GM19099 (cell line): ENCODE data around the gene GARNL3.

ENCODE experiments used
- POLR2A ChIP-seq: IDR thresholded peaks from 3 replicates; pipeline ENCODE4 v1.6.1; 2011; ENCODE audit warnings: low read depth; ENCODE audit not compliant: insufficient read length; ENCODE audit errors: extremely low read depth

The GARNL3 gene

GRCh38 chr9:127361561-127361960, 97.0 kb downstream of the GARNL3 start:
- no peak for TF ChIP-seq POLR2A

DNA sequence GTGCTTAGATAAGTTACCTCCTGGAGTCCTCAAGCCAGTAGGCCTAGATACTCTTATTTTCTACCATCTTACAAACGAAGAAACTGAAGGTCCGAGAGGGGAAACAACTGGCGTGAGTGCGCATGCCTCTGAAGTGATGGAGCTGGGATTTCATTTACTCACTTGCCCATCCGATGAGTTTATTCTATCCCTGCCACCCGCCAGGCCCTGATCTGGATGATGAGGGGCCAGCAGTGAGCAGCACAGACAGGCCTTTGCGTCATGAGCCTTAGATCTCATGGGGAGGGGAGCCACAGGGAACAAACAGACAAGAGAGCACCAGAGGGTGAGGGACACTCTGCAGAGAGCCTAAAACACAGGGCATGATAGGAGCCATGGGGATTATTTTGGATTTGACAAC, 98.3 kb downstream of the GARNL3 start:
- TF ChIP-seq POLR2A: no peak

- TF ChIP-seq POLR2A: no peak
Observed at GRCh38 chr9:127365461-127365860, 100.9 kb downstream of the GARNL3 start.

- TF ChIP-seq POLR2A: no peak
Observed at GRCh38 chr9:127366594-127366993, 102.0 kb downstream of the GARNL3 start.

DNA sequence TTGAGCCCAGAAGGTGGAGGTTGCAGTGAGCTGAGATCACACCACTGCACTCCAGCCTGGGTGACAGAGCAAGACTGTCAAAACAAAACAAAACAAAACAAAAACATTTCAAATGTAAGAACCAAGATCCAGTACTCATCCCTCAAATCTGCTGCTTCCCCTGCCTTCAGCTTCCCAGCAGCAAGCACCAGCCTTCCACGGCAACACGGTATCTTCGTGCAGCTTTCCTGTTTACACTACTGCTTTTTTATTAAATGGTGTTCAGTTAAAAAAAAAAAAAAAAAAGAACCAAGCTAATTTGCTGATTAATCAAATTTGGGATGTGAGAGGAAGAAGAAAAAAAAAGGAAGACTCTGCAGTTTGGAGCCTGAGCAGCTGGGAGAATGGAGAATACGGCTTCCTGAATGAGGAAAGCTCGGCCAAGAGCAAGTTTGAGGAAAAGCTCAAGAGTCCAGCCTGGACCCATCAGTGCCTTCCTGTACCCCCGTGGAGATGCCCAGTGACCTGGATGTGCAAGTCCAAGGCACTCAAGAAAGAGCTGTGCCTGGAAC, 104.4 kb downstream of the GARNL3 start:
- no peak for TF ChIP-seq POLR2A

DNA sequence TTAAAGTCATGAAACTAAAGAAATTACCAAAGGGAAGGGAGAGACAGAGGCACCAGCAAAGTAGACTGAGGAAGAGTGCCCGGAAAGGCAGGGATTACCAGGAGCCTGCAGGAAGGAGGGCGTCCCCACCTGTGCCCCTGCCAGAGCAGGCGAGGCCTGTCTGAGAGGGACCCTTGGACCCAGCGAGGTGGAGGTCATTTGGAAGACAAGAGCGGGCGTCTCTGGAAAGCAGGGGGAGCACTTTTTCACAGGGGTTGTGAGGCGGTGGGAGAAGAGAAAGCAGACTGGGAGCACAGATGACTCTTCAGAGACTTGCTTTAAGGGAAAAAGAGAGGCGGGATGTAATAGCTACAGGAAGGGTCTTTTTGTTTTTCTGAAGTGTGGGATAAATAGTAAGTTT, 104.9 kb downstream of the GARNL3 start:
- TF ChIP-seq POLR2A: no peak

GRCh38 chr9:127370147-127370579, 105.6 kb downstream of the GARNL3 start:
- TF ChIP-seq POLR2A: no peak

DNA sequence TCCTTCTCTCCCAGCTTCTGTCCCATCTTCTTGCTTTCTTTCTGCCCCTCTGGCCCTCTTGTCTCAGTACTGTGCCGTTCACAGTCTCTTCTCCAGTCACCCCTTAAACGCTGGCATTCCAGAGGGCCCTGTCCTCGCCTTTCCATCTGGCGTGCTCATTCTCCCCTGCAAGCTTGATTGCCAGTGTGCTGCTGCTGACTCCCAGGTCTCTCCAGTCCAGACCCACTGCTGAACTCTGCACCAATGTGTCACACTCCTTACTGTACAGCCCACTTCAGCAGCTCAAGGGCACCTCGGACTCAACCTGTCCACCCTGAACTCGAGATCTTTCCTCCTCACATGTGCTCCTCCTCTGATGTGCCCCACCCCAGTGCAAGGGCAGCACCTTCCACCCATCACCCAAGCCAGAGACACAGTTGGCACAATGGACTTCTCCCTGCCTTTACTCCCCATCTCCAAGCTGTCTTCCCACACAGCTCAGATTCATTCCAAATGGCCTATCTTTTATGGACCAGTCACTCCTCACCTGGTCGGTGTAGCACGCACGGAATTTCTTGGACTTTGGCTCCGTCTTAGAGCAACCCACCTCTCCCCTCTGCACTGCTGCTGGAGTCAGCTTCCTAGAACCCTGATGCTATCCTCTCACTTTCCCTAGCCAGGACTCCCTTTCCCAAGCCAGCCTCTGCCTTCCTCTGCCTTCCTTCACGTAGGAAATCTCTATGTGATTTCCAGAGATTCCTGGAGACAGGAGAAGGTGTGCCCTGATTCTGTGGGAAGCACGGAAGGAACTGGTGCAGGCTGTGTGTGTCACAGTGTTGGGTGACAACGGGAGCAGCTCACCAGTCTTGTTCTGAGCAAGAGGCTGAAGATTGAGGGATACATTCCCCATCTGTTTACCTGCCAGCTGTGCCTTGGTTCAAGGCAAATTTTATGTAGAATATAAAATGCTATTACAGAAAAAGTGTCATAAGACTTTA, 106.4 kb downstream of the GARNL3 start:
- no peak for TF ChIP-seq POLR2A

DNA sequence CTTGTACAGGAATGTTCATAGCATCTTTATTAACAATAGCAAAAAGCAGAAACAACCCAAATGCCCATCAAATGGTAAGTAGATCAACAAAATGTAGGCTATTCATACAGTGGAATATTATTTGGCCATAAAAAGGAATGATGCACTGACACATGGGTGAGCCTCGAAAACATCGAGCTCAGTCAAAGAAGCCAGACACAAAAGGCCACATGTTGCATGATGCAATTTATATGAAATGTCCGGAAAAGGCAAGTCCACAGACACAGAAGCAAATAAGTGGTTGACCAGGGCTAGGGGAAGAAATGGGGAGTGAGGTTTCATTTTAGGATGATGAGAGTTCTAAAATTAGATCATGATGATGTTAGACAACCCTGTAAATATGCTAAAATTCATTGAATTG, 115.9 kb downstream of the GARNL3 start:
- TF ChIP-seq POLR2A: no peak

- no peak for TF ChIP-seq POLR2A
Observed at GRCh38 chr9:127382541-127382940, 118.0 kb downstream of the GARNL3 start.

- no peak for TF ChIP-seq POLR2A
Observed at GRCh38 chr9:127384016-127384730, 119.6 kb downstream of the GARNL3 start.

DNA sequence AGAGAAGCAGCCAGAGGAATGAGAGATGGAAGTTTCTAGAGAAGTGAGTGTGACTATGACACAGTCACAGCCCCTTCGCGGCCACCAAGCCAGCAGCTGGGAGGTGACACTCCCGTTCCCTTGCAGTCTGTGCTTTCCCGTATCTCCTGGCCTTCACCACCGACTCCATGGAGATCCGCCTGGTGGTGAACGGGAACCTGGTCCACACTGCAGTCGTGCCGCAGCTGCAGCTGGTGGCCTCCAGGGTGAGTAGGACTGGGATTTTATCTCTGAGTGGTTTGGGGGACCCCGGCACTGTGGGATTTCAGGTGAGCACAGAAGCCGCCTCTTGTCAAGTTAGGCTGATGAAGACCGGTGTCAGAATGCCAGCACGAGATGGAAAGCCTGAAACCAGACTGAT, 120.3 kb downstream of the GARNL3 start:
- TF ChIP-seq POLR2A: no peak

DNA sequence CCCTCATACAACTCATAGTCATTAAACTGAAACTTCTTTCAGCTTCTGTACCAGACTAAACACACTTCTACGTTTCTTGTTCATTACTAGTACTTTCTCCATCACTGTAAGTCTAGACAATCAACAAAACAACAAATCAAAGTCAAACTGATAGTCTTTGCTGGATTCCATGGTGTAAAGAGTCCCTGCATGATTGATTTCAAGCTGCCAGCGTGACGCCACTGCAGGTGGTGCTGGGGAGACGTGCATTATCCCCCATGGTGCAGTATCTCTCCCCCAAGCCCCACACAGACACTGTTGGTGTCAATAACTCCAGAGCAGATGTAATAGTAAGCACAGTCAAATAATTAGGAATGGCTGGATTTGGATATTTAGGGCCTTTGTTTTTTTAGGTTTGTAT, 121.7 kb downstream of the GARNL3 start:
- no peak for TF ChIP-seq POLR2A

- no peak for TF ChIP-seq POLR2A
Observed at GRCh38 chr9:127386981-127387380, 122.4 kb downstream of the GARNL3 start.

DNA sequence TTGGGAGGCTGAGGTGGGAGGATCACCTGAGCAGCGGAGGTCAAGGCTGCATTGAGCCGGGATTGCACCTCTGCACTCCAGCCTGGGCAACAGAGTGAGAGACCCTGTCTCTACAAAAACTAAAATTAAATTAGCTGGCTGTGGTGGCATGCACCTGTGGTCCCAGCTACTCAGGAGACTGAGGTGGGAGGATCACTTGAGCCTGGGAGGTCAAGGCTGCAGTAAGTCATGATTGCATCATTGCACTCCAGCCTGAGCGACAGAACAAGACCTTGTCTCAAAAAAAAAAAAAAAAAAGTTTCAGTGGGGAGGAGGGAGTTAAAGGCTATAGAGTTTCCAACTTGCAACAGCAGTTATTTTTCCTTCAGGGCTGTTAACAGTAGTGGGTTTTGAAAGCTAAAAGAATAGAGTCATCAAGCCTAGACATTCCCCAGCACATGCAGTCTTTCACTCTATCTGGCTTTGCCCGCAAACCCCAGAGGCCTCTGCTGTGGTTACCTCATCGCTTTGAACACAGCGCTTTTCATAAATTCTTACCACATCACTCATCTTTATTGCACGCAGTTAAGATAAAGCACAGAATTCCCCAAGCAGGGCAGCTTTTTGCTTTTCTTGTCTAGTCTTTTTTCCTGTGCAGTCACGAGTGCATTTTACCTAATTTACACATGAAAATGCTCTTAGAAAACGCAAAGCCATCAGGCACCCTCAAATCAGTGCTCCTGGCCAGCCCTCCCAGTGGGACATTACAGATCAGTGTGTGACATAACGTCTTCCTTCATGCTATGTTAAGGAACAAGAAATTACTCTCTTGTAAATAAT, 123.7 kb downstream of the GARNL3 start:
- TF ChIP-seq POLR2A: no peak

DNA sequence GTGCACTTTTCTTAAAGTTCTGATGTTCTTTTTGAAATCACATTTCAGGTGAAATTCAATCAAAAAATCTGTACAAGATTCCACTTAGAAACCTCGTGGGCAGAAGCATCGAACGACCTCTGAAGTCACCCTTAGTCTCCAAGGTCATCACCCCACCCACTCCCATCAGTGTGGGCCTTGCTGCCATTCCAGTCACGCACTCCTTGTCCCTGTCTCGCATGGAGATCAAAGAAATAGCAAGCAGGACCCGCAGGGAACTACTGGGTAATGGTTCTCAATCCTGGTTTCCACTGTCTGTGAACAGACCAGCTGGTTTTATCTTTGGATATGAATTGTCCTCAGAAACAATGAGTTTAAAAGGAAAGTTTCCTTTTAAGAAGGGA, 124.3 kb downstream of the GARNL3 start:
- no peak for TF ChIP-seq POLR2A
